GM23248 (cell line): ENCODE measurements around the gene TSPAN8.
"Not testable (repeated sequence)": the region's sequence is repeated elsewhere in the genome, so short reads cannot be mapped to it uniquely, and the experiment has no call there.

Source experiments
- EZH2 ChIP-seq: fragments of 200-600 bp; sonication (generic); IDR thresholded peaks from 2 replicates; pipeline ENCODE4 v1.6.1; 2018; ENCODE audit warnings: antibody characterized with exemption, mild to moderate bottlenecking; ENCODE audit not compliant: insufficient read depth, poor library complexity, severe bottlenecking
- EZH2phosphoT487 ChIP-seq: fragments of 200-600 bp; sonication (generic); IDR thresholded peaks from 2 replicates; pipeline ENCODE4 v1.6.1; 2018; ENCODE audit warnings: antibody characterized with exemption, moderate library complexity, mild to moderate bottlenecking, low read depth; ENCODE audit not compliant: insufficient read depth

GRCh38 chr12:71165780-71166179 lies 8.0 kb upstream of the TSPAN8 start:
- not testable (repeated sequence) for TF ChIP-seq EZH2, EZH2phosphoT487
